HG03439 (cell line): ENCODE data around the gene CDC45.
"Not testable (repeated sequence)": the region's sequence is repeated elsewhere in the genome, so short reads cannot be mapped to it uniquely, and the experiment has no call there.

Experiments
- ATAC-seq: cut with Tn5 transposase; IDR thresholded peaks from one replicate; pipeline ENCODE4 v1.9.1; 2021; ENCODE audit warnings: mild to moderate bottlenecking, moderate library complexity; ENCODE audit not compliant: unreplicated experiment

CDC45 gene

DNA sequence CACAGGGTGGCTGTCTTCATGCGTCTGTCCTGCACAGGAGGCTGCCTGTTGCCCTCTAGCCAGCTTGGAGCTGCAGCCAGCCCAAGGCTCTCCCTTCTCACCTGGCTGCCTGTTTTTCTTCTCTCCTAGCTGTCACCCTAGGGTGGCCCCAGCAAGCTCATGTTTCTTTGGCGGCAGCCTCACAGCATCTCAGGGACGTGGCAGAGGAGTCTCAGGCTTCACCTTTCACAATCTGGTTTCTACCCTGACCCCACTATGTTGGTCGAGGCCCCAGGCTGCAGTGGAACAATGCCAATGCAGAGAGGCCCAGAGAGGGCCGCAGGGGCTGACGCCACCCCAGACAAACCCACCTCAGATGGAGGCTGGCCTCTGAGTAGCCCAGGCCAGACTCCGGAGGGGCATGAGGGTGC lies 47.0 kb downstream of the CDC45 start:
- no peak for ATAC-seq

DNA sequence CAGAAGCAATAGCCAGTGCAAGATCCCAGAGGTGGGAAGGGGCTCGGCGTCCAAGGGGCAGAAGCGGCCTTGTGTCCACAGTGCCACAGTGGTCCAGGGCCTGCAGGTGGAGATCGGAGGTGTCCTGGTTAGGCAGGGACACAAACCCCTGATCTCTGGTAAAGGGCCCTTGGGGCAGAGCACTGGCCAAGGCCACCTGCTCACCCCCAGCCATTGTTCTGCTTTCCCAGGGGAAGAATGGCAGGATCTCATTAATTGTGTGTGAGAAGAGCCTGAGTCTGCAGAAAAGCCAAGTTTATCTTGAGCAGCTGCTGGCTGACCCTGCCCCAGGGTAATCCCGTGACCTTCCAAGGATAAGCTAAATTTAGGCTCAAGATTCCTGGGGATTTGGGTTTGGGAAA lies 47.6 kb downstream of the CDC45 start:
- no peak for ATAC-seq

DNA sequence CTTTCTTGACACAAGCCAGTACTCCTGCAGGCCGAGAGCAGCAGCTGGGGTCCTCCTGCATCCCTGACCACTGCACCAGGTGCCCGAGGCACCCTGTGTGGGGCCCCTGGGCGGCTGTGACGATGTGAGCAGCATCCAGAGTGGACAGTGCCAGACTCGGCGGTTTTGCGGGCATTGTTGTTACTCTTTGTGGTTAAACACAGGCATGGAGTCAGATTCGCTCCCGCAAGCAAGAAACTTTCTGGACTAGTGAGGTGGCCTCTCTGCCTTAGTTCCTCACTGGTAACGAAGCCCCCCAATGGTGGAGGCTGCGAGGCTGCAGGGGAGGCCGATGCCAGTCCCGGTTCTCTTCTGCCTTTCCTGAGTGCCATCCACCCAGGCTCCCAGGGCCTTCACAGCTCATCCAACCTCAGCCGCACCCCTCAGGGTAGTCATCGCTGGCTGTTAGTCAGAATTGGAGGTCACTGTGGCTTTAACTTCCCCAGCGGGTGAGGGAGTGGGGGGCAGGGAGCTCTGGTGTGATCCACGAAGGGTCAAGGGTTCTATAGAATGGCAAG lies 48.2 kb downstream of the CDC45 start:
- ATAC-seq = no peak

DNA sequence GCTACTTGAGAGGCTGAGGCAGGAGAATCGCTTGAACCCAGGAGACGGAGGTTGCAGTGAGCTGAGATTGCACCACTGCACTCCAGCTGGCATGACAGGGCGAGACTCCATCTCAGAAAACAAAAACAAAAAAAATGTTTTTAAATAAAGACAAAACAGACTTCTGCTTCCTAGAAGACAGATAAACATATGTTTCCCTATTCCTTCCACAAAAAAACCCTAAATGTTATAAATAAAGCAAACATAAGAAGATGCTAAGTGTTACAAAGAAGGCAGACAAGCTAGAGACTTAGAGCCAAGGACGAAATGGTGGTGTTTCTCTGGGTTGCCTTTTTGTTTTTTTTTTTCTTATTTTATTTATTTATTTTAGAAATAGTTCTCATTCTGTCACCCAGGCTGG lies 50.1 kb downstream of the CDC45 start:
- ATAC-seq = no peak

DNA sequence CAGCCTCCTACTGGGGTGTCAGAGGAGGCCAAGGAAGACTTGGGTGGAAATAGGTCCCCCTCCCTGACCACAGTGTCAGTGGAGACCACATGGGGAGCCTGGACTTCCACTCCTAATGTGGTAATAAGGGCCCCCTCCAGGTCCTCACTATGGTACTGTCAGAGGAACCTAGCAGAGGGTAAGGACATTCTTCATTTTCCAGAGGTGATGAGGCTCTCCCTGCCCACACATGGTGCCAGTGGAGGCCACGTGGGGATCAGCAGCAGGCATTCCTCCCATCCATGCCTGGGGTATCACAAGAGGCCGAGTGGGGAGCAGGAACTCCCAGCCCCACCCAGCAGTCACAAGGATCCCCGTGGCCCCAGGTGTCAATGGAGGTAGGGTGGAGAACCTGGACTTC lies 51.0 kb downstream of the CDC45 start:
- ATAC-seq = no peak

DNA sequence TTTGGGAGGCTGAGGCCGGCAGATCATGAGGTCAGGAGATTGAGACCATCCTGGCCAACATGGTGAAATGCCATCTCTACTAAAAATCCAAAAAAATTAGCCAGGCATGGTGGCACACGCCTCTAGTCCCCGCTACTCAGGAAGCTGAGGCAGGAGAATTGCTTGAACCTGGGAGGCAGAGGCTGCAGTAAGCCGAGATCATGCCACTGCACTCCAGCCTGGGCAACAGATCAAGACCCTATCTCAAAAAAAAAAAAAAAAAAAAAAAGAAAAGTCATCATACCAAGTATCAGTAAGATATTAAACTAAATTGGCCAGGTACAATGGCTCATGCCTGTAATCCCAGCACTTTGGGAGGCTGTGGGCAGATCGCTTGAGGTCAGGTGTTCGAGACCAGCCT lies 51.6 kb downstream of the CDC45 start:
- not testable (repeated sequence) for ATAC-seq

DNA sequence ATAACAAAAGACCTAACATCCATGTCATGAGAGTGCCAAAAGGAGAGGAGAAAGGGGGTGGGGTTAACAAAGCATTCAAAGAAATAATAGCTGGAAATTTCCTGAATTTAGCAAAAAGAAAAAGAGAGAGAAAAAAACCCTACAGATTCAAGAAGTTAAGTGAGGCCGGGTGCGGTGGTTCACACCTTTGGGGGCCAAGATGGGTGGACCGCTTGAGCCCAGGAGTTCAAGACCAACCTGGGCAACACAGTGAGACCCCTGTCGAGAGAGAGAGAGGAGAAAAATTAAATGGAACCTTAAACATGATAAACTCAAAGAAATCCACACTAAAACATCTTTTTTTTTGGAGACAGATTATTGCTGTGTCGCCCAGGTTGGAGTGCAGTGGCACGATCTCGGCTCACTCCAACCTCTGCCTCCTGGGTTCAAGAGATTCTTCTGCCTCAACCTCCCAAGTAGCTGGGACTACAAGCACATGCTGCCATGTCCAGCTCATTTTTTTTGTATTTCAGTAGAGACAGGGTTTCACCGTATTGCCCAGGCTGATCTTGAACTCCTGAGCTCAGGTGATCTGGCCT lies 53.4 kb downstream of the CDC45 start:
- ATAC-seq = no peak

DNA sequence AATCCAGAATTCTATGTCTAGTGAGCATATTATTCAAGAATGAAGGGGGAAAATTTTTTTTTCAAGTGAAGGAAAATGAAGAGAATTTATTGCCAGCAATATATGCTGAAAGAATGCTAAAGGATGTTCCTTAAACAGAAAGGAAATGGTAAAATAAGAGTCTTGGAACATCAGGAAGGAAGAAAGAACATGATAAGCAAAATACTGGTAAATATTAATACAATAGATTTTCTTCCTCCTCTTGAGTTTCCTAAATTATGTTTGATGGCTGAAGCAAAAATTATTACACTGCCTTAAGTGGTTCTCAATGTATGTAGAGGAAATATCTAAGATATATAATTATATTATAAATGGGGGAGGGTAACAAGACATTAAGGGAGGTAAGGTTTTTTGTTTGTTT lies 54.1 kb downstream of the CDC45 start:
- no peak for ATAC-seq

DNA sequence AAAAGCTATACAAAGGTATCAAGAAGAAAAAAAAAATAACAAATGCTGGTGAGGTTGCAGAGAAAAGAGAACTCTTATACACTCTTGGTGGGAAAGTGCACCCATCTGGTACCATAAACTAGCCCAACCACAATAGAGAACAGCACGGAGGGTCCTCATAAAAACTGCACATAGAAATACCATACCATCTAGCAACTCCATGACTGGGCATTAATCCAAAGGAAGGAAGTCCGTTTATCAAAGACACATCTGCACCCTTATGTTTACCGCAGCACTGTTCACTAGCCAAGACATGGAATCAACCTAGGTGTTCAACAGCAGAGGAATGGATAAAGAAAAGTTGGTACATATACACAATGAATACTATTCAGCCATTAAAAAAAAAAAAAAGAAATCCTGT lies 55.3 kb downstream of the CDC45 start:
- no peak for ATAC-seq

DNA sequence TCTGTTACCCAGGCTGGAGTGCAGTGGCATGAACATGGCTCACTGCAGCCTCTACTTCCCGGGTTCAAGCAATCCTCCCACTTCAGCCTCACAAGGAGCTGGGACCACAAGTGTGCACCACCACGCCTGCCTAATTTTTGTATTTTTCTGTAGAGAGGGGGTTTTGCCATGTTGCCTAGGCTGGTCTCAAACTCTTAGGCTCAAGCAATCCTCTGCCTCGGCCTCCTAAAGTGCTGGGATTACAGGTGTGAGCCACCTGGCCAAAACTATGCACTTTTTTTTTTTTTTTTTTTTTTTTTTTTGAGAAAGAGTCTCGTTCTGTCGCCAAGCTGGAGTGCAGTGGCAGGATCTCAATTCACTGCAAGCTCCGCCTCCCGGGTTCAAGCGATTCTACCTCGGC lies 56.8 kb downstream of the CDC45 start:
- no peak for ATAC-seq

DNA sequence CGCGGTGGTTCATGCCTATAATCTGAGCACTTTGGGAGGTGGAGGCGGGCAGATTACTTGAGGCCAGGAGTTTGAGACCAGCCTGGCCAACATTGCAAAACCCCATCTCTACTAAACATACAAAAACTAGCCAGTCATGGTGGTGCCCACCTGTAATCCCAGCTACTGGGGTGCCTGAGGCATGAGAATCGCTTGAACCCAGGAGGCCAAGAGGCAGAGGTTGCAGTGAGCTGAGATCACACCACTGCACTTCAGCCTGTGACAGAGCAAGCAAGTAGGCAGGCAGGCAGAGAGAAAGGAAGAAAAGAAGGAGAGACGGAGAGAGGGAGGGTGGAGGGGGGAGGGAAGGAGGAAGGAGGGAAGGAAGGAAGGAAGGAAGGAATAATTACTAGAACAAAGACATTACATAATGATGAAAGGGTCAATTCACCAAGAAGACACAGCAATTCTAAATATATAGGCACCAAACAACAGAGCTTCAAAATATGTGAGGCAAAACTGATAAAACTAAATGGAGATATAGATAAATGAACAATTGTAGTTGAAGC lies 58.3 kb downstream of the CDC45 start:
- no peak for ATAC-seq

DNA sequence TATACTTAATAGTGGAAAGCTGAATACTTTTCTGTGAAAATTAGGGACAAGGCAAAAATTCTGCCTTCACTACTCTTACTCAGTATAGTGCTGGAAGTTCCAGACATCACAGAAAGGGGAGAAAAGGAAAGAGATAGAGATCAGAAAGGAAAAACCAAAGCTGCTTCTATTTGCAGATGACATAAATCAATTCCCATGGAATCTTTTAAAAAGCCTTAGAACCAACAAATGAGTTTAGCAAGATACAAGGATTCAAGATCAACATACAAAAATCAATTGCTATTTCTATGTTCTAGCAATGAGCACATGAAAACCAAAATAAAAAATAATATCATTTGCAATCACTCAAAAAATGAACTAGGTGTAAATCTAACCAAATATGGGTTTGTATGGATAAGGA lies 60.7 kb downstream of the CDC45 start:
- ATAC-seq = no peak

DNA sequence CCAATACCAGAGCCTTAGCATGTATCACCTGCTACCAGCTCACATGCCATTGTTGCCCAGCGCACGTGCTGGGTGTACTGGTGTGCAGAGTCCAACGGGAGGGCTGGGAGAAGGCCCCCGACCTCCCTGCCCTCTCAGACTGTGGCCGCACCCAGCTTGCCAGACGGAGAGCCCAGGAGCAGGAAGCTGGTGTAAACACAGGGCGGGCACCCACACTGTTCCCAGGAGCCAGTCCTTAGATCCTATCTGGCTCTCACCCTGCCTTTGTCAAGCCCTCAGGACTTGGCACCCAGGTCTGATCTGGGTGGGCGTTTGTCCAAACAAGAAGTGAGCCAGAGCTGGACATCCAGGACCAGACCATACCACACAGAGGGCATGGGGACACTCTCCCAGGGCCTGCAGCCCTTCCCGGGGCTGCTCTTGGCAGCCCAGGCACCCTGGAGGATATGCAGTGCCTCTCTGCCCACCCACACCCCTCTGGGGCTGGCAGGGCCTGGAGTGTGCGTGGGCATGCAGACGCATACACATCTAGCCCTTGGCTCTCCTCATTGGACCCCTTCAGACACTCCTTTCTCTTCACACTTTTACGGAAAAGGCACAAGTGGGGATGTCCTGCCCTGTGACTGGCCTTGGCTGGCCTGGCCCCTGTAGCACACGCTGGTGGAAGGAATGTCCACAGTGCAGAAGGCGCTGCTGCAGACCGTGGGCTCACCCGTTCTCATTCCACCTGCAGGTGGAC lies 64.4 kb downstream of the CDC45 start:
- ATAC-seq = no peak

DNA sequence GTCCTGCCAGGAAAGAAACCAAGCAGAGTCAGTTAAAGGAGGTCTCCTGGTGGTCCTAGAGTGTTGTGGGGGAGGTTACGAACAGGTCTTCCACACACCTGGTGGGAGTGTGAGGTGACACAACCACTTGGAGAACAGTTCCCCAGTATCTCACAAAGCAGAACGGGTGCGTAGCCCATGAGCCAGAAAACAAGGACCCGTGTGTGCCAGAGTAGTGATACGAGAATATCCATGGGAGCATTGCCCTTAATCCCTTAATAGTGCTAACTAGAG lies 66.2 kb downstream of the CDC45 start:
- ATAC-seq = no peak

DNA sequence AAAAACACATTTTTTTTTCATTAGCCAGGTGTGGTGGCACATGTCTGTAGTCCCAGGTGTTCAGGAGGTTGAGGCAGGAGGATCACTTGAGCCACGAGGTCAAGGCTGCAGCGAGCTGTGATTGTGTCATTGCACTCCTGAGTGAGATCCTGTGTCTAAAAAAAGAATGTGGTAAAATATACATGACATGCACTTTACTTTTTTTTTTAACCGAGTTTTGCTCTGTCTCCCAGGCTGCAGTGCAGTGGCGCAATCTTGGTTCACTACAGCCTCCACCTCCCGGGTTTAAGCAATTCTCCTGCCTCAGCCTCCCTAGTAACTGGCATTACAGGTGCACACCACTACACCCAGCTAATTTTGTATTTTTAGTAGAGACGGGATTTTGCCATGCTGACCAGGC lies 67.0 kb downstream of the CDC45 start:
- ATAC-seq = no peak

DNA sequence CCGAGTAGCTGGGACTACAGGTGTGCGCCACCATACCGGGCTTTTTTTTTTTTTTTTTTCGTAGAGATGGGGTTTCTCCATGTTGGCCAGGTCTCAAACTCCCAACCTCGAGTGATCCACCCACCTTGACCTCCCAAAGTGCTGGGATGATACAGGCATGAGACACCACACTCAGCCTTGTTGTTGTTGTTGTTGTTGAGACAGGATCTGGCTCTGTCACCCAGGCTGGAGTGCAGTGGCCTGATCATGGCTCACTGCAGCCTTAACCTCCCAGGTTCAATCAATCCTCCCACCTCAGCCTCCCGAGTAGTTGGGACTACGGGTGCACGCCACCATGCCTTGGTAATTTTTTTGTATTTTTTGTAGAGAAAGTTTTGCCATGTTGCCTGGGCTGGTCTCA lies 67.9 kb downstream of the CDC45 start:
- ATAC-seq = no peak

DNA sequence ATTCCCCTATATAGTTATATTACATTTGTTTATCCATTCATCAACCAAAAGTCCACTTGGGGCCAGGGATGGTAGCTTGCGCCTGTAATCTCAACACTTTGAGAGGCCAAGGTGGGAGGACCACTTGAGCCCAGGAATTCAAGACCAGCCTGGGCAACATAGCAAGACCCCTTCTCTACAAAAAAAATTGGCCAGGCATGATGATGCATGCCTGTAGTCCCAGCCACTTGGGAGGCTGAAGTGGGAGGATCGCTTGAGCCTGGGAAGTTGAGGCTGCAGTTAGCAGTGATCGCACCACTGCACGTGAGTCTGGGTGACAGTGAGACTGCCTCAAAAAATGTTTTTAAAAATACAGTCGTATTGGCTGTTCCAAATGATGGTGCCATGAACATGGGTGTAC lies 68.7 kb downstream of the CDC45 start:
- not testable (repeated sequence) for ATAC-seq

DNA sequence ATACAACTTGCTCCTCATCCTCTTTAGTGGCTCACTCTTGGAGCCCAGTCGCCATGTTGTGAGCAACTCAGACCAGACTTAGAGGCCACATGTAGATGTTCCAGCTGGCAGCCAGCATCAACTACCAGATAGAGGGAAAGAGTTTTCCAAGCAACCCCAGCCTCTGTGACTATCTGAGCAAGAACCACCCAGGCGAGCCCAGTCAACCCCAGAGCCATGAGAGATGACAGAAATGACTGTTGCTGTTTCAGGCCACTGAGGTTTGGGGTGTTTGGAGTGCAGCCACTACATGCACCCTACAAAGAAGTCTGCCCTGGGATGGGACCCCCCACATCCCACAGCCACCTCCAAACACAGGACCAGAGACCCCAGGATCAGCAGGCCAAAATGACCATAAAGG lies 69.2 kb downstream of the CDC45 start:
- no peak for ATAC-seq

DNA sequence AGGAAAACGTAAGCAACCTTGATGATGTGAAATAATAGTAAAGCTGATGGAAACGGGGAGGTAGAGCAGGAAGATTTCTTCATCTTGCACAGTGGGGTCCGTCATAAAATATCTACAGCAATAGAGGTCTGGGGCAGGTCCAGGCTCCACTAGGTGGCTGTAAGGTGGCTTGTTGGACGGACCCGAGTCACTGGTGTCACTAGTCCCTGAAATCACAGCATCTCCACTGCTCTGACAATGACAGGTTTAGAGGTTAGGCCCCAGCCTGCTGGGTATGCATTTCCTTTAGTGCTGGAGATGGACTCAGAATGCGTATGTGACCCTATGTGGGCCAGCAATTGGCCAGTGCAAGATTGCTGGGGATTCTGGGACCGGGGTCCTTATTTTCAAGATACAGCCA lies 69.7 kb downstream of the CDC45 start:
- no peak for ATAC-seq

DNA sequence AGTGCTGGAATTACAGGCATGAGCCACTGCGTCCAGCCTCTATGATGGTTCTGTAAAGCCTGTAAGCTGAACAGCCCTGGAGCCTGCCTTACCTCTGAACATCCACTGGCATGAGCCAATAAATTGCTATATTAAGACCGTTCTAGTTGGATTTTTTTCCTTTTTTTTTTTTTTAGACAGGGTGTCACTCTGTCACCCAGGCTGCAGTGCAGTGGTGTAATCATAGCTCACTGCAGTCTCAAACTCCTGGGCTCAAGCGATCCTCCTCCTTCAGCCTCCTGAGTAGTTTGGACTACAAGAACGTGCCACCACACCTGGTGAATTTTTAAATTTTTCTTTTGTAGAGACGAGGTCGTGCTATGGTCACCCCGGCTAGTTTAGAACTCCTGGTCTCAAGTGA lies 70.7 kb downstream of the CDC45 start:
- ATAC-seq = no peak

DNA sequence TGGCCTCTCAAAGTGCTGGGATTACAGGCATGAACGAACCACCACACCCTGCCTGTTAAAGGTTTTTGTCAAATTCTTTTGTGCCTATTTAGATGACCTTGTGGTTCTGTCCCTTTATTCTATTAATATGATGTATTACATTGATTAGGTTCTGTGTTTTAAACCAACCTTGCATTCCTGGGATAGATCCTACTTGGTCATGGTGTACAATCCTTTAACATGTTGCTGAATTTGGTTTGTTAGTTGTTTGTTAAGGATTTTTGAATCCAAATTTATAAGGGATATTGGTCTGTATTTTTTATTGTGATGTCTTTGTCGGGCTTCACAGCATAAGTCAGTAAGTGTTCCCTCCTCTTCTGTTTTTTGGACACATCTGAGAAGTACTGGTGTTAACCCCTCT lies 73.5 kb downstream of the CDC45 start:
- no peak for ATAC-seq

DNA sequence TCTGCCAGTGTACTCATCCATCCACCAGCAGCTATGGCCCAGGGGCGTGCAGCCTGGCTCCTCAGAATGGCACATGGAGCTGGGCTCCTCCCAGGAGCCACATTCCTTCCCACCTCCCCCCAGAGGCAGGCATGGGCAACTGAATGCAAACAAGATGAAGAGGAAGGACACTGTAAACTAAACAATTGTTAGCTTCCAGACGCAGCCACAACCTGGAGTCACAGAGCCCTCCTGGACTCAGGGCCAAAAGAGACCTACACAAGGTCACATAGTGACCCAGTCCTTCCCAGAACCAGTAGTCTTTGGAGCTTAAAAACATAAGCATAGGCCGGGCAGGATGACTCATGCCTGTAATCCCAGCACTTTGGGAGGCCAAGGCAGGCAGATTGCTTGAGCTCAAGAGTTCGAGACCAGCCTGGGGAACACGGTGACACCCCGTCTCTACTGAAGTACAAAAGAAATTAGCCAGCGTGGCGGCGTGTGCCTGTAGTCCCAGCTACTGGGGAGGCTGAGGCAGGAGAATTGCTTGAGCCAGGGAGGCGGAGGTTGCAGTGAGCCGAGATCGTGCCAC lies 75.2 kb downstream of the CDC45 start:
- ATAC-seq = no peak
